GM18498 (cell line): ENCODE results near the gene ABHD1.
A peak's percentile ranks its signal among the peaks of the same experiment; 100 is the strongest.
"Not testable (repeated sequence)": the region's sequence is repeated elsewhere in the genome, so short reads cannot be mapped to it uniquely, and the experiment has no call there.

ENCODE experiments used
- ATAC-seq: cut with Tn5 transposase; IDR thresholded peaks from one replicate; pipeline ENCODE4 v1.9.1; 2021; ENCODE audit warnings: mild to moderate bottlenecking, moderate library complexity; ENCODE audit not compliant: unreplicated experiment

Gene ABHD1

GRCh38 chr2:27162151-27163121 is 38.8 kb downstream of the ABHD1 start:
- ATAC-seq: no peak

GRCh38 chr2:27164960-27165763 is 41.5 kb downstream of the ABHD1 start:
- ATAC-seq: peak; percentile 54

- no peak for ATAC-seq
Observed at GRCh38 chr2:27170581-27171337, 47.1 kb downstream of the ABHD1 start.

- ATAC-seq: no peak
Observed at GRCh38 chr2:27171351-27171848, 47.8 kb downstream of the ABHD1 start.

- no peak for ATAC-seq
Observed at GRCh38 chr2:27174638-27175037, 51.0 kb downstream of the ABHD1 start.

GRCh38 chr2:27175330-27175729 is 51.7 kb downstream of the ABHD1 start:
- no peak for ATAC-seq

- not testable (repeated sequence) for ATAC-seq
Observed at GRCh38 chr2:27175781-27176180, 52.2 kb downstream of the ABHD1 start.

- no peak for ATAC-seq
Observed at GRCh38 chr2:27177441-27178351, 54.1 kb downstream of the ABHD1 start.

- ATAC-seq: no peak
Observed at GRCh38 chr2:27178469-27178868, 54.9 kb downstream of the ABHD1 start.

- no peak for ATAC-seq
Observed at GRCh38 chr2:27179344-27180000, 55.9 kb downstream of the ABHD1 start.
